Endodermal cell (in vitro differentiated cells): ENCODE measurements around the gene THSD7B. TPM values are rescaled to one million over a fixed set of nuclear protein-coding genes. Genes with fewer than 3 reads are reported as not detected.

ENCODE experiments used
- DNase-seq: peaks from one replicate; pipeline ENCODE4 v3.0.0-alpha.2; 2017
- H3K27ac ChIP-seq: 2 replicates; pipeline ENCODE4 v1.5.1; 2013; ENCODE audit warnings: mild to moderate bottlenecking, low read depth, low read length, moderate library complexity
- H3K27me3 ChIP-seq: 2 replicates; pipeline ENCODE4 v1.6.1; 2013; ENCODE audit warnings: mild to moderate bottlenecking, low read length, moderate library complexity; ENCODE audit not compliant: insufficient read depth, control insufficient read depth, poor library complexity, severe bottlenecking
- H3K36me3 ChIP-seq: 2 replicates; pipeline ENCODE4 v1.7.0; 2013; ENCODE audit warnings: mild to moderate bottlenecking, low read length, moderate library complexity; ENCODE audit not compliant: control insufficient read depth, insufficient read depth
- H3K4me1 ChIP-seq: one replicate; pipeline ENCODE4 v1.7.0; 2013; ENCODE audit warnings: low read length; ENCODE audit not compliant: control insufficient read depth, insufficient read depth
- H3K4me3 ChIP-seq: 2 replicates; pipeline ENCODE4 v1.5.1; 2013; ENCODE audit warnings: mild to moderate bottlenecking, low read length, moderate library complexity
- H3K9ac ChIP-seq: 2 replicates; pipeline ENCODE4 v1.6.1; 2013; ENCODE audit warnings: mild to moderate bottlenecking, low read length, moderate library complexity; ENCODE audit not compliant: poor library complexity, severe bottlenecking; ENCODE audit errors: extremely low read depth
- H3K9me3 ChIP-seq: 2 replicates; pipeline ENCODE4 v1.6.1; 2013; ENCODE audit warnings: mild to moderate bottlenecking, low read length, moderate library complexity; ENCODE audit not compliant: control insufficient read depth
- H3K27ac Mint-ChIP-seq: 2 replicates; pipeline ENCODE4 v1.8.0; 2020; ENCODE audit warnings: mixed read lengths
- H3K27me3 Mint-ChIP-seq: 2 replicates; pipeline ENCODE4 v1.8.0; 2021; ENCODE audit warnings: mild to moderate bottlenecking, mixed read lengths; ENCODE audit not compliant: insufficient read depth
- H3K36me3 Mint-ChIP-seq: 2 replicates; pipeline ENCODE4 v1.8.0; 2020; ENCODE audit warnings: low read depth, mixed read lengths
- H3K4me1 Mint-ChIP-seq: 2 replicates; pipeline ENCODE4 v1.8.0; 2020; ENCODE audit warnings: mixed read lengths
- H3K4me3 Mint-ChIP-seq: 2 replicates; pipeline ENCODE4 v1.8.0; 2020; ENCODE audit warnings: mild to moderate bottlenecking, moderate library complexity, mixed read lengths
- H3K9me3 Mint-ChIP-seq: 2 replicates; pipeline ENCODE4 v1.8.0; 2020; ENCODE audit warnings: mild to moderate bottlenecking, mixed read lengths
- CTCF ChIP-seq: fragments of 200-600 bp; sonication (generic); conservative IDR thresholded peaks from 2 replicates; pipeline ENCODE4 v1.5.0; 2021; ENCODE audit warnings: antibody characterized with exemption, mild to moderate bottlenecking
- WGBS, 2 experiments: methylation state at CpG; one replicate each; pipeline versions ENCODE4 v1.1.5 to v1.1.7; 2013; ENCODE audit warnings: missing lambda C conversion rate in 2 of 2, mixed read lengths in 1 of 2; ENCODE audit not compliant: insufficient coverage in 1 of 2, insufficient read length in 1 of 2; 5-methylcytosine and 5-hydroxymethylcytosine counted together
- total RNA-seq, 2 donors: library from RNA; stranded (reverse); fragmentation: NEBNext Ultra II Directional in 1 of 2; extraction: Animal tissue kit (Norgen Biotek cat#: 25700) in 1 of 2; gene quantifications; 2 replicates in 1 of 2; 3 replicates in 1 of 2; pipeline ENCODE4 v1.2.1, GENCODE V29; 2021

The THSD7B gene
- total RNA-seq, 2 donors from 2014 or later = 1.8 to 2.6 TPM

DNA sequence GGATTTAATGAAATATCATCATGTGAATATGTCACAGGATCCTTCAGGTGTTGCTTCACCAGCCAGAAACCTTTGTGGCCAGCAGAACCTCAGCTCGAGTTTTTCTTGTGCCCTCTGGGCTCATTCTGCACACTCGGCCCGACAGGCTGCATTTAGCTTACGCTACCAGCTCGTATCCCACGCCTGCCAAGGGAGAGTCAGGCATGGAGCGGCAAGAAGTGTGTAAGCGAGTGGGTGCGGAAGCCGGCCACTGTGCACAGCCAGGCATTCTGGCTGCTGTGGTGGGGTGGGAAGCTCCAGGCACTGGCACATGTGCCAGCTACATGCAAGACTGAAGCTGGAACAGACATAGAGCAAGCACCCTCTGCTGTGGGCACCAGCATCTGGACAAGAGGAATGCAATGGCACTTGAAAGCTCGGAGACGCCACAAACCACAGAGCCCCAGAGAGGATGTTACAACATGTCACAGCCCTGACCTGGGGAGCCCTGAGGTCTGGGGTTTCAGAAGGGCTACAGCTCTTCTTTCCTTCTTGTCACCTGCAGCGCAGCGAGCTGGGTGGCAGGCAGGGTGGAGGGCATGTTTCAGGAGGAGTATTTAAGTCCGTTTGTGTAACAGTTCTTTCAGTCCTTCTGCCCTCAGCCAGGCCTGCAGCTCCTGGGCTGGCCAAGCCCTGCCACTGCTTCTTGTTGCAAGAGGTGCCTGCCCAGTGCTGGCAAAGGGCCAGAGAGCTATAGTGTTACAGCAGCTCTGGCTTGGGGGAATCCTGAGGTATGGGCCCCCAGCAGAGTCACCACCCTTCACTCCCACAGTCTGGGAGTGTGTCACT, 941.7 kb downstream of the THSD7B start:
- peaks cover 14% of the 10 kb centered on the region for H3K9me3 Mint-ChIP-seq
- TF ChIP-seq CTCF = no peak
- H3K27ac Mint-ChIP-seq = no peak overlapping the region
- Histone ChIP-seq H3K4me1 (no peaks in the 10 kb centered on the region), H3K27me3 (no peaks in the 10 kb centered on the region), H3K27ac (no peak overlapping the region), H3K36me3 (no peaks in the 10 kb centered on the region), H3K9ac (no peak overlapping the region), H3K9me3 (peaks cover 31% of the 10 kb centered on the region), H3K4me3 (no peak overlapping the region)
- WGBS, 2 experiments = 86 to 92% methylated on average over 6 to 15 of the region's 15 CpGs
- peaks cover 2% of the 10 kb centered on the region for H3K36me3 Mint-ChIP-seq
- no peaks in the 10 kb centered on the region for H3K27me3 Mint-ChIP-seq
- H3K4me3 Mint-ChIP-seq = no peak overlapping the region
- DNase-seq = no peak
- H3K4me1 Mint-ChIP-seq = peaks cover 5% of the 10 kb centered on the region

- WGBS, 2 experiments = 91 to 100% methylated on average over 1 to 5 of the region's 5 CpGs
- TF ChIP-seq CTCF = no peak
- Histone ChIP-seq H3K4me3 (no peak overlapping the region), H3K27me3 (no peaks in the 10 kb centered on the region), H3K4me1 (no peaks in the 10 kb centered on the region), H3K9me3 (peaks cover 32% of the 10 kb centered on the region), H3K27ac (no peak overlapping the region), H3K9ac (no peak overlapping the region), H3K36me3 (no peaks in the 10 kb centered on the region)
- Mint-ChIP-seq H3K36me3 (peaks cover 2% of the 10 kb centered on the region), H3K27me3 (no peaks in the 10 kb centered on the region), H3K4me1 (peaks cover 5% of the 10 kb centered on the region), H3K4me3 (no peak overlapping the region), H3K27ac (no peak overlapping the region), H3K9me3 (peaks cover 16% of the 10 kb centered on the region)
- DNase-seq = no peak
These were observed 943.0 kb downstream of the THSD7B start for GRCh38 chr2:137708311-137708710.

GRCh38 chr2:137715731-137716191, 950.4 kb downstream of the THSD7B start:
- H3K27me3 ChIP-seq = no peaks in the 10 kb centered on the region
- no peak overlapping the region for H3K27ac ChIP-seq
- WGBS, 2 experiments = 87 to 89% methylated on average over 11 to 17 of the region's 17 CpGs
- Mint-ChIP-seq H3K9me3 (peaks cover 36% of the 10 kb centered on the region), H3K36me3 (peaks cover 6% of the 10 kb centered on the region), H3K27me3 (no peaks in the 10 kb centered on the region), H3K27ac (no peak overlapping the region), H3K4me1 (no peaks in the 10 kb centered on the region), H3K4me3 (no peak overlapping the region)
- H3K4me3 ChIP-seq = no peak overlapping the region
- H3K9me3 ChIP-seq = peaks cover 35% of the 10 kb centered on the region
- no peaks in the 10 kb centered on the region for H3K36me3 ChIP-seq
- TF ChIP-seq CTCF = no peak
- no peak overlapping the region for H3K9ac ChIP-seq
- no peak for DNase-seq
- no peaks in the 10 kb centered on the region for H3K4me1 ChIP-seq
